Measurements from ENCODE around the gene CYB561. TPM values are rescaled to one million over a fixed set of nuclear protein-coding genes. Genes with fewer than 3 reads are reported as not detected.

CYB561 gene
- polyA plus RNA-seq, 4 donors, result 5.6 to 35.5 (median 25.6) TPM

GRCh38 chr17:63452046-63452961 is 6.2 kb upstream of the CYB561 start:
- no peak for DNase-seq (ENCODE audit: low read depth in 4 of 4, low spot score in 3 of 4)

GRCh38 chr17:63451150-63451549 is 5.0 kb upstream of the CYB561 start:
- DNase-seq (ENCODE audit: low read depth in 4 of 4, low spot score in 3 of 4), result no peak

GRCh38 chr17:63450551-63450950 is 4.4 kb upstream of the CYB561 start:
- no peak for DNase-seq (ENCODE audit: low read depth in 4 of 4, low spot score in 3 of 4)

- no peak for DNase-seq (ENCODE audit: low read depth in 4 of 4, low spot score in 3 of 4)
Measured at GRCh38 chr17:63448655-63449054, 2.5 kb upstream of the CYB561 start.

- no peak for DNase-seq (ENCODE audit: low read depth in 4 of 4, low spot score in 3 of 4)
Measured at GRCh38 chr17:63447471-63448009, 1.4 kb upstream of the CYB561 start.

- no peak for DNase-seq (ENCODE audit: low read depth in 4 of 4, low spot score in 3 of 4)
Measured at GRCh38 chr17:63446753-63447470, 806 bp upstream of the CYB561 start.

DNA sequence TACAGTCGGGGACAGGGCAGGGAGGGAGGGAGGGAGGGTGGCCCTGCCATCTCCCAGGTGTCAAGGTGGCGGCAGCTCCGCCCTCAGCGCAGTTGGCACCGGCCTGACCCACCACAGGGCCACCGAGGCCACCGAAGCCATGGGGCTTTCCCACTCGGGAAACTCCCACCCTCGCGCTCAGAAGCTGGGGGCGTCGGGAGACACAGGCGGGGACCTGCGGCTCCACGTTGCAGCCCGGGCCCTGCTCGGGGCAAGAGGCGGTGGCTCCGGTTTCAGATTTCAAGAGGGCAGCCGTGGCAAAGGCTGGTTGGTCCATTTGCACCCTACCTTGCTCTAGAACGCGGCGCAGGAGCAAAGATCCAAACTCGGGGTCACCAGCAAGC is 544 bp downstream of the CYB561 start:
- no peak for DNase-seq (ENCODE audit: low read depth in 4 of 4, low spot score in 3 of 4)

DNA sequence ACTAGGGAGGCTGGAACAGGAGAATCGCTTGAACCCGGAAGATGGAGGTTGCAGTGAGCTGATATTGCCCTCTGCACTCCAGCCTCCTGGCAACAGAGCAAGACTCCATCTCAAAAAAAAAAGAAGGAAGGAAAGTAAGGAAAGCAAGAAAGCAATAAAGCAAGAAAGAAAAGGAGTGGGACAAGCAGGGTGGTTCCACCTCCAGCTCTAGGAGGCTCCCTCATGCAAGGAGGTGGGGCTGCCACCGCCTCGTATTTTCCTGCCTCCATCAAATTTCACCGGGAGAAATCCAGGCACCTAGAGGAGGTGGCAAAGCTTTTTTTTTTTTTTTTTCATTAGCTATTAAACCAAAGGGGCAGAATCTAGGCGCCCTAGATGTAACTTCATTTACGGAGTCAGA is 1.0 kb downstream of the CYB561 start:
- DNase-seq (ENCODE audit: low read depth in 4 of 4, low spot score in 3 of 4), result no peak

DNA sequence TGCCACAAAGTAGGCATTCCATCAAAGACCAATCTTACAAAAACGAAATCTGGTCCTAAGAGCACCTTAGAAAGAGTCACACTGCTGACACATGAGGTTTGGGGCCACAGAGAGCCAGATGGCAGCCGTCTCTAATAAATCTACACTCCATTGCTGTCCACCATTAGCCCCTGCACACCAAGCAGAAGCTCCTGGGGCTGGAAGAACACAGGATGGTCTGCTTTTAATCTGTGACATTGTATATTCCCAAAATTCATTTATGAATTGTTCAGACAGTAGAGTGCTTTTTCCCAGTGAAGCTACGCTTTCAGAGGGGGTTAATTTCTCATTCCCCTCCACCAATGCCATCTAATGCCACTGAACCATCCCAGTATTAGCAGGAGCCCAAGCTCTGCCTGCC is 1.6 kb downstream of the CYB561 start:
- no peak for DNase-seq (ENCODE audit: low read depth in 4 of 4, low spot score in 3 of 4)

DNA sequence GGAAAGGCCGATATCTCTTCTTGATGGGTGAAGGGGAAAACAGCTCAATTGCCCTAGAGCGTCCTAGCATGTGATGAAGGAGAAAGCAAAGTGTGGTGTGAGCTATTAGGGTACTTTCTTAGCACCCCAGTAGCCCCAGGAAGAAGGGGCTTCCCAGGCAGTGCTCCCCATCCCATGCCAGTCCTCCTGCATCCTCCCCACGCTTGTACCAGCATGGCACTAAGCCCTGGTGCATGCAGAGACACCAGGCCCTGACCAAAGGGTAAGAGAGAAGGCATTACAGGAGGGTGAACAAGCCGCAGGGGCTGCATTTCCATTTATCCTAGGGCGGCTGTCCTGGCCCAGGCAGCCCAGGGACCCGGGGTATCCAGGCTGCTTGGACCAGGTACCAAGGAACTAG is 3.1 kb downstream of the CYB561 start:
- DNase-seq (ENCODE audit: low read depth in 4 of 4, low spot score in 3 of 4), result no peak

DNA sequence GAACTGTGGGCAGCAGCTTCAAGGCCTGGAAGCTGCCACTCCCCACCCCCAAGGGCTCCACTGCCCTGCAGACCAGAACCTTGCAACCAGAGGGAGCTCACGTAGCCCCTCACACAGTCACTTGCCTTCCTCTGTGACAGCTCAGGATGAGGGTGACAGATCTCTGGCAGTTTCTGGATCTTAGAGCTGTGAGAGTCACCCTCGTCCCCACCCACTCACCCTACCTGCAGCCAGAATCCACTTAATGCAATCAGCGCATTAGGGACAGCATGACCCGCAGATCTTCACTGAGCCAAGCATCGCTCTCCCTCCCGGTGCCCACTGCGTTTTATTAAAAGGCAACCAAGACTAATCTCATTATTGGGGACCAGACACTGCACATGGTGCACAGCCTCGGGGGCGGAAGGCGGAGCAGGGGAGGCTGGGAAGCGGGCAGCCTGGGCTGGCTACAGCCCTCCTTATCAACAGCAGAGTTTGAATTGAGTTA is 3.5 kb downstream of the CYB561 start:
- DNase-seq (ENCODE audit: low read depth in 4 of 4, low spot score in 3 of 4), result no peak

DNA sequence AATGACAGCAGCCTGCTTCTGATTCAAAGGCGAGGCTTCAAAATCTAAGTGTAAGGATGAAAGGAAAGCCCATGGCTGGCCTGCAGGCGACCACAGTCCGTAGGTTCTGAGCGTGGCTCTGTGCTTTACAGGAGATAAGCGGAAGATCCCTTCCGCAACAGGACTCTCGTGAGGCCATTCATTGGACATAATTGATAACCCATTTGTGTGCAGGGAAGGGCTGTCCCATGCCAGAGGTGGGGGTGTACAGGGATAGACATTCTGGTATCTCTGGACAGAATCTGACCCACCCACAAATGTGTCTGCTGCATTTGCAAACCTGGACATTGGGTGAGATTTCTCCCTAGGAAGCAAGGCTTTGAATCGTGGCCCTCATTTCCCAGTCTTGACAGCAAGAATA is 4.0 kb downstream of the CYB561 start:
- no peak for DNase-seq (ENCODE audit: low read depth in 4 of 4, low spot score in 3 of 4)

GRCh38 chr17:63441654-63442053 is 4.5 kb downstream of the CYB561 start:
- DNase-seq (ENCODE audit: low read depth in 4 of 4, low spot score in 3 of 4), result no peak

DNA sequence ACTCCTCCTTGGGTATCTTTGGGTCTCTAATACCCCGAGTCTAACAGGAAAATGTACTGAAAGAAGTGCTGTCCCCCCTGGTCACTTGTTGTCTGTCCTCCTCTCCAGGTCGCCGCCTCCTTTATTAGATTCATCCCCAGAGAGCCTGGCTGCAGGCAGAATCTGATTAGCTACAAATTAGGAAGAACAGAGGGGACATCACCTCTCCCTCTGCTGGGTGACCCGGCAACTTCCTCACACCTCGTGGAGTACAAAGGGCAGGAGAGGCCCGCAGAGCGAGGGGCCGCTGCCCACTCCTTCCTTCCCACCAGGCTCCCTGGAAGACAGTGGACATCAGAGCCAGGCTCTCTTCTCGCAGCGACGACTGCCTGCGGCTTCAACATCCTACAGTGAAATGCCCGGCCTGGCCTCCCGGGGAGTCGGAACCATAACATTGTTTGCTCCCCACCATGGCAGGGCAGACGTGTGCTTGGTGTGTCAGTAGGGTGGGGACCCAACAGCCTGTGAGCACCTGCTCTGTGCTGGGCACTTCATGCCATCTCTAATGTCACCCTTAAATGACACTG is 5.3 kb downstream of the CYB561 start:
- DNase-seq (ENCODE audit: low read depth in 4 of 4, low spot score in 3 of 4), result no peak

GRCh38 chr17:63440127-63440769 is 5.9 kb downstream of the CYB561 start:
- no peak for DNase-seq (ENCODE audit: low read depth in 4 of 4, low spot score in 3 of 4)

DNA sequence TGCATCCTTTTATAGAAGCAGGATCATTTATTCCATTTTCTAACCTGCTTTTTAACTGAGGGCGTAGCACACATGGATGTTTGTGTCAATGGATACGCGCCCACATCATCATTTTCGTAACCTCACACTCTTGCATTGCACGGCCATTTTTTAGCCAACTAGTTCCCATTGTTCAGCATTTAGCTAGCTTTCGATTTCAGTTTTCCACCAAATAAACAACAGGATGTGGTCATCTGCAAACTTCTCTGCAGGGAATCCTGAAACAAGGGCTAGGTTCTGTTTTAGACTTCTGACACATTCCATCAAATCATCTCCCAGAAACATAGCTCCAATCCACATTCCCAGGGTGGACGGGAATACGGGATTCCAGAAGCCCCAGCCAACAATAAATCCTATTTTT is 6.4 kb downstream of the CYB561 start:
- no peak for DNase-seq (ENCODE audit: low read depth in 4 of 4, low spot score in 3 of 4)

GRCh38 chr17:63438092-63439051 is 7.7 kb downstream of the CYB561 start:
- no peak for DNase-seq (ENCODE audit: low read depth in 4 of 4, low spot score in 3 of 4)

GRCh38 chr17:63437287-63438091 is 8.6 kb downstream of the CYB561 start:
- DNase-seq (ENCODE audit: low read depth in 4 of 4, low spot score in 3 of 4), result no peak
